Caco-2 (cell line): ENCODE results near the gene XCL1. TPM values are rescaled to one million over a fixed set of nuclear protein-coding genes. Genes with fewer than 3 reads are reported as not detected.

Experiments used
- BruUV-seq: library from RNA; stranded (reverse); fragments of 400-500 nt; replicated peaks from 2 replicates; lab custom pipeline; 2021; lab: Mats Ljungman, UMichigan
- CTCF ChIA-PET: fragments of 300-600 bp; sonication (Branson Sonifier 250); formaldehyde crosslinking; loops from one replicate; lab custom pipeline; 2022; ENCODE audit warnings: antibody characterized with exemption; lab: Charles Lee
- POLR2A ChIA-PET: fragments of 300-600 bp; sonication (Branson Sonifier 250); formaldehyde crosslinking; loops from one replicate; lab custom pipeline; 2022; ENCODE audit warnings: antibody characterized with exemption; lab: Charles Lee
- DNase-seq, 2 experiments: peaks; one replicate each; pipeline versions ENCODE4 v3.0.0 to v3.0.0-alpha.2; 2020 to 2022
- H3K27me3 ChIP-seq: replicated peaks from 2 replicates; pipeline ENCODE4 v1.6.0; 2011; ENCODE audit warnings: low read length; ENCODE audit not compliant: control insufficient read depth, insufficient read depth
- H3K36me3 ChIP-seq: 2 replicates; pipeline ENCODE4 v1.5.1; 2011; ENCODE audit warnings: low read length; ENCODE audit not compliant: control insufficient read depth, insufficient read depth
- H3K4me1 ChIP-seq: fragments of 250-450 bp; sonication (Bioruptor Pico); 2 replicates; pipeline ENCODE4 v1.5.1; 2020; ENCODE audit warnings: mild to moderate bottlenecking
- H3K4me3 ChIP-seq: 2 replicates; pipeline ENCODE4 v1.5.1; 2011; ENCODE audit warnings: low read depth, mild to moderate bottlenecking, control low read depth, low read length
- H3K9me3 ChIP-seq: fragments of 250-450 bp; sonication (Bioruptor Pico); 2 replicates; pipeline ENCODE4 v1.5.1; 2020; ENCODE audit warnings: mild to moderate bottlenecking, moderate library complexity
- H3K27ac Mint-ChIP-seq: one replicate; pipeline ENCODE4 v1.8.0; 2022; ENCODE audit warnings: mixed read lengths; ENCODE audit not compliant: unreplicated experiment
- H3K27me3 Mint-ChIP-seq: one replicate; pipeline ENCODE4 v1.8.0; 2022; ENCODE audit warnings: mixed read lengths; ENCODE audit not compliant: insufficient read depth, unreplicated experiment
- H3K36me3 Mint-ChIP-seq: one replicate; pipeline ENCODE4 v1.8.0; 2022; ENCODE audit warnings: mild to moderate bottlenecking, mixed read lengths; ENCODE audit not compliant: insufficient read depth, unreplicated experiment
- H3K4me1 Mint-ChIP-seq: one replicate; pipeline ENCODE4 v1.8.0; 2022; ENCODE audit warnings: low read depth, mixed read lengths; ENCODE audit not compliant: unreplicated experiment
- H3K4me3 Mint-ChIP-seq: one replicate; pipeline ENCODE4 v1.8.0; 2022; ENCODE audit warnings: mild to moderate bottlenecking, moderate library complexity, mixed read lengths; ENCODE audit not compliant: unreplicated experiment
- H3K9me3 Mint-ChIP-seq: one replicate; pipeline ENCODE4 v1.8.0; 2022; ENCODE audit warnings: mixed read lengths; ENCODE audit not compliant: unreplicated experiment
- intact Hi-C: fragments of 100-400 bp; cut with micrococcal nuclease; formaldehyde crosslinking; loops from one replicate; pipeline ENCODE4 v1.10.0; 2022; ENCODE audit not compliant: unreplicated experiment
- total RNA-seq: library from RNA; stranded (reverse); gene quantifications from 2 replicates; pipeline ENCODE4 v1.2.3, GENCODE V29; 2022
- TF ChIP-seq, protein P1 (sequence below), 2 experiments: fragments of 200-600 bp in 1 of 2; IDR thresholded peaks; 1 replicate in 1 of 2; 2 replicates in 1 of 2; pipeline versions ENCODE4 v1.5.1 to v1.8.0; 2011 to 2022; ENCODE audit warnings: antibody characterized with exemption in 1 of 2, control low read depth in 1 of 2, inconsistent platforms in 1 of 2, low read depth in 1 of 2, low read length in 1 of 2, mild to moderate bottlenecking in 1 of 2, moderate library complexity in 1 of 2; ENCODE audit not compliant: insufficient read depth in 1 of 2, severe bottlenecking in 1 of 2, unreplicated experiment in 1 of 2

The XCL1 gene
- total RNA-seq, 1 experiment from 2014 or later: 3.4 TPM

DNA sequence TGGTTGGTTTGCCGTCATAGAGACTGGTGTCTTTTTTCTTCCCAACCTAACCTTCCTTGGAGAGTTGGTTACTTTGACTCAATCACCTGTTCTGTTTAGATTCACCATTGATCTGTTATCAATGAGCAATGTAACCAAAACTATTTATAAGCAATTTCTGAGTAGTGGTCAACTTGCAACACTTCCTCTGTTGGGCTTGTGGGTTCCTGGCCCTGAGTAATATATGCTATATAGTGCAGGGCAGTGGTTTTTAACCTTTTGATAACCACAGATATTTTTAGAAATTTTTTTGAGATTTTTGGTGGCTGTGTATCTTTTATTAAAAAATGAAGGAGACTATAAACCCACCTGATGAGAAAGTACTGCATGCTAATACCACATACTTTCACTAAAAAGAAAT lies 9.4 kb upstream of the XCL1 start:
- H3K9me3 ChIP-seq: no peaks in the 10 kb centered on the region
- Mint-ChIP-seq H3K36me3 (no peaks in the 10 kb centered on the region), H3K9me3 (no peaks in the 10 kb centered on the region), H3K4me3 (no peak overlapping the region), H3K27me3 (no peaks in the 10 kb centered on the region), H3K27ac (no peak overlapping the region), H3K4me1 (no peaks in the 10 kb centered on the region)
- CTCF ChIA-PET: no interaction called here
- H3K4me3 ChIP-seq: no peak overlapping the region
- H3K36me3 ChIP-seq: no peaks in the 10 kb centered on the region
- POLR2A ChIA-PET: no interaction called here
- intact Hi-C loops: no loop called here
- H3K27me3 ChIP-seq: no peaks in the 10 kb centered on the region
- BruUV-seq: no TSS peak
- DNase-seq: no peak
- TF ChIP-seq, protein P1, sequence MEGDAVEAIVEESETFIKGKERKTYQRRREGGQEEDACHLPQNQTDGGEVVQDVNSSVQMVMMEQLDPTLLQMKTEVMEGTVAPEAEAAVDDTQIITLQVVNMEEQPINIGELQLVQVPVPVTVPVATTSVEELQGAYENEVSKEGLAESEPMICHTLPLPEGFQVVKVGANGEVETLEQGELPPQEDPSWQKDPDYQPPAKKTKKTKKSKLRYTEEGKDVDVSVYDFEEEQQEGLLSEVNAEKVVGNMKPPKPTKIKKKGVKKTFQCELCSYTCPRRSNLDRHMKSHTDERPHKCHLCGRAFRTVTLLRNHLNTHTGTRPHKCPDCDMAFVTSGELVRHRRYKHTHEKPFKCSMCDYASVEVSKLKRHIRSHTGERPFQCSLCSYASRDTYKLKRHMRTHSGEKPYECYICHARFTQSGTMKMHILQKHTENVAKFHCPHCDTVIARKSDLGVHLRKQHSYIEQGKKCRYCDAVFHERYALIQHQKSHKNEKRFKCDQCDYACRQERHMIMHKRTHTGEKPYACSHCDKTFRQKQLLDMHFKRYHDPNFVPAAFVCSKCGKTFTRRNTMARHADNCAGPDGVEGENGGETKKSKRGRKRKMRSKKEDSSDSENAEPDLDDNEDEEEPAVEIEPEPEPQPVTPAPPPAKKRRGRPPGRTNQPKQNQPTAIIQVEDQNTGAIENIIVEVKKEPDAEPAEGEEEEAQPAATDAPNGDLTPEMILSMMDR (IDR thresholded peaks at IDR 0.05; ENCODE audit: insufficient read depth in 1 of 2, low read depth in 1 of 2, low read length in 1 of 2, severe bottlenecking in 1 of 2, unreplicated experiment in 1 of 2): no peak
- 0 out of 2 replicates have a peak, but pooled peaks cover 7% of the 10 kb centered on the region for H3K4me1 ChIP-seq

DNA sequence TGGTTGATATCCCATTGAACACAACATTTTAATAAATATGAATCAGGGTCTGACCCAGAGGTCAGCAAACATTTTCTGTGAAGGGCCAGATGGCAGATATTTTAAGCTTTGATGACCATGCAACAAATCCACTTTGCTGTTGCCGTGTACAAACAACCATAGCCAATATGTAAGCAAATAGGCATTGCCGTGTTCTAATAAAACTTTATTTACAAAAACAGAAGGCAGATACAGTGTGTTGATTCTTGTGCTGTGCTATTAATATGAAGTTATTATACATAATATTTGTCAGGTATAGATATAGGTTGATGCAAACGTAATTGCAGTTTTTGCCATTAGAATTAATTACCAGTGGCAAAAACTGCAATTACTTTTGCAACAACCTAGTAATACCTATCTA lies 8.8 kb upstream of the XCL1 start:
- H3K36me3 Mint-ChIP-seq: no peaks in the 10 kb centered on the region
- no peak overlapping the region for H3K4me3 Mint-ChIP-seq
- no peaks in the 10 kb centered on the region for H3K4me1 Mint-ChIP-seq
- CTCF ChIA-PET: interaction anchor here (0.7 kb wide), 1 partner anchor 225 kb away, joined by 3 read pairs; no protein-coding TSS in a partner anchor
- no peak overlapping the region for H3K27ac Mint-ChIP-seq
- no peaks in the 10 kb centered on the region for H3K36me3 ChIP-seq
- TF ChIP-seq, protein P1 (IDR thresholded peaks at IDR 0.05; ENCODE audit: insufficient read depth in 1 of 2, low read depth in 1 of 2, low read length in 1 of 2, severe bottlenecking in 1 of 2, unreplicated experiment in 1 of 2): no peak
- POLR2A ChIA-PET: no interaction called here
- 0 out of 2 replicates have a peak, but pooled peaks cover 7% of the 10 kb centered on the region for H3K4me1 ChIP-seq
- intact Hi-C loops: no loop called here
- H3K9me3 ChIP-seq: no peaks in the 10 kb centered on the region
- DNase-seq: no peak
- no peaks in the 10 kb centered on the region for H3K9me3 Mint-ChIP-seq
- no TSS peak for BruUV-seq
- H3K4me3 ChIP-seq: no peak overlapping the region
- no peaks in the 10 kb centered on the region for H3K27me3 ChIP-seq
- no peaks in the 10 kb centered on the region for H3K27me3 Mint-ChIP-seq

DNA sequence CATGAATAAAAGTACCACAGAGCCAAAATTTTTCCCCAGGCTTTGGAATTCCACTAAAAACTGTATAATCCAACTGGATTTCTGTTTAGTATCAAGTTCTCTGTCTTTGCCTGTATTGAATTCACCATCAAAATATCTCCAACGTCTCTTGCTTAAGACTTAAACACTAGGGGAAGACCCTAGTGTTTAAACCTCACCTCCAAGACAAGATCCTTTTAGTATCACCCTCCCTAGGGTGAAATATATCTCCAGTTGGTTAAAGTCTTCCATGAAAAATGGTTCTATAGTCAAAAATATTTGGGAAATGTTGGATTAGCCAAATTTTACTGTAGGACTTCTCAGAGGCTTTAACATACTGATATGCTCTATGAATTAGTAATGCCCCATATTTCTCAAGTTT lies 8.1 kb upstream of the XCL1 start:
- ChIA-PET CTCF (no interaction called here), POLR2A (no interaction called here)
- Histone ChIP-seq H3K4me3 (no peak overlapping the region), H3K4me1 (0 out of 2 replicates have a peak, but pooled peaks cover 7% of the 10 kb centered on the region), H3K36me3 (no peaks in the 10 kb centered on the region), H3K27me3 (no peaks in the 10 kb centered on the region), H3K9me3 (no peaks in the 10 kb centered on the region)
- H3K4me1 Mint-ChIP-seq: no peaks in the 10 kb centered on the region
- no TSS peak for BruUV-seq
- no peaks in the 10 kb centered on the region for H3K9me3 Mint-ChIP-seq
- intact Hi-C loops: no loop called here
- TF ChIP-seq, protein P1 (IDR thresholded peaks at IDR 0.05; ENCODE audit: insufficient read depth in 1 of 2, low read depth in 1 of 2, low read length in 1 of 2, severe bottlenecking in 1 of 2, unreplicated experiment in 1 of 2): no peak
- no peak overlapping the region for H3K4me3 Mint-ChIP-seq
- H3K36me3 Mint-ChIP-seq: no peaks in the 10 kb centered on the region
- DNase-seq: no peak
- no peaks in the 10 kb centered on the region for H3K27me3 Mint-ChIP-seq
- H3K27ac Mint-ChIP-seq: no peak overlapping the region
